Prostate gland (tissue), 2 donors: Measurements from ENCODE around the gene SLC37A1. TPM values are rescaled to one million over a fixed set of nuclear protein-coding genes. Genes with fewer than 3 reads are reported as not detected.

Experiments used
- DNase-seq: peaks from one replicate; pipeline ENCODE4 v3.0.0-alpha.2; 2019; ENCODE audit warnings: low spot score
- H3K27ac ChIP-seq, 2 donors: fragments of 200-600 bp; sonication (generic); 2 replicates each; pipeline ENCODE4 v1.5.1; 2017 to 2019
- H3K27me3 ChIP-seq: fragments of 200-600 bp; sonication (generic); replicated peaks from 2 replicates; pipeline ENCODE4 v1.5.1; 2019; ENCODE audit not compliant: insufficient read depth
- H3K36me3 ChIP-seq, 2 donors: fragments of 200-600 bp; sonication (generic); 1 replicate in 1 of 2; 2 replicates in 1 of 2; pipeline versions ENCODE4 v1.5.1 to v1.8.1; 2017 to 2019
- H3K4me1 ChIP-seq: fragments of 200-600 bp; sonication (generic); replicated peaks from 2 replicates; pipeline ENCODE4 v1.5.1; 2019
- H3K4me3 ChIP-seq, 2 donors: fragments of 200-600 bp; sonication (generic); 2 replicates each; pipeline ENCODE4 v1.5.1; 2017 to 2019
- H3K9me3 ChIP-seq: fragments of 200-600 bp; sonication (generic); 2 replicates; pipeline ENCODE4 v1.5.1; 2017
- POLR2A ChIP-seq: fragments of 450-650 bp; IDR thresholded peaks from one replicate; pipeline ENCODE4 v1.6.1; 2016; ENCODE audit warnings: antibody characterized with exemption, mild to moderate bottlenecking
- POLR2AphosphoS5 ChIP-seq: sonication (generic); formaldehyde crosslinking; IDR thresholded peaks from one replicate; pipeline ENCODE4 v1.6.1; 2017; ENCODE audit warnings: antibody characterized with exemption
- WGBS: methylation state at CpG from one replicate; pipeline ENCODE4 v1.1.5; 2018; 5-methylcytosine and 5-hydroxymethylcytosine counted together
- intact Hi-C: fragments of 100-400 bp; cut with DNase I; formaldehyde crosslinking; loops from one replicate; pipeline ENCODE4 v1.14.2; 2022
- total RNA-seq, 2 donors: library from RNA; depleted of rRNA; stranded (reverse); fragments of >200 nt; gene quantifications; one replicate each; pipeline ENCODE4 v1.1.0, GENCODE V29; 2016
- TF ChIP-seq, protein P1 (sequence below), 4 experiments: fragments of 200-600 bp in 2 of 4; fragments of 450-650 bp in 2 of 4; sonication (generic) in 2 of 4; IDR thresholded peaks; 1 replicate in 3 of 4; 2 replicates in 1 of 4; pipeline ENCODE4 v1.5.1; 2016 to 2019; ENCODE audit warnings: antibody characterized with exemption in 4 of 4, mild to moderate bottlenecking in 2 of 4, moderate library complexity in 2 of 4

SLC37A1 gene
- total RNA-seq, 2 donors from 2014 or later, result 44.2 to 49.6 TPM

- WGBS, result 86% methylated on average over 4 of the region's 4 CpGs
- no peaks in the 10 kb centered on the region for H3K4me1 ChIP-seq
- no peaks in the 10 kb centered on the region for H3K27me3 ChIP-seq
- no peaks in the 10 kb centered on the region for H3K36me3 ChIP-seq
- no peak for DNase-seq
- no peak overlapping the region for H3K27ac ChIP-seq
- H3K4me3 ChIP-seq, result no peak overlapping the region
- no peaks in the 10 kb centered on the region for H3K9me3 ChIP-seq
- intact Hi-C loops, result no loop called here
- TF ChIP-seq POLR2A, result no peak
- TF ChIP-seq POLR2AphosphoS5, result no peak
- TF ChIP-seq, protein P1, sequence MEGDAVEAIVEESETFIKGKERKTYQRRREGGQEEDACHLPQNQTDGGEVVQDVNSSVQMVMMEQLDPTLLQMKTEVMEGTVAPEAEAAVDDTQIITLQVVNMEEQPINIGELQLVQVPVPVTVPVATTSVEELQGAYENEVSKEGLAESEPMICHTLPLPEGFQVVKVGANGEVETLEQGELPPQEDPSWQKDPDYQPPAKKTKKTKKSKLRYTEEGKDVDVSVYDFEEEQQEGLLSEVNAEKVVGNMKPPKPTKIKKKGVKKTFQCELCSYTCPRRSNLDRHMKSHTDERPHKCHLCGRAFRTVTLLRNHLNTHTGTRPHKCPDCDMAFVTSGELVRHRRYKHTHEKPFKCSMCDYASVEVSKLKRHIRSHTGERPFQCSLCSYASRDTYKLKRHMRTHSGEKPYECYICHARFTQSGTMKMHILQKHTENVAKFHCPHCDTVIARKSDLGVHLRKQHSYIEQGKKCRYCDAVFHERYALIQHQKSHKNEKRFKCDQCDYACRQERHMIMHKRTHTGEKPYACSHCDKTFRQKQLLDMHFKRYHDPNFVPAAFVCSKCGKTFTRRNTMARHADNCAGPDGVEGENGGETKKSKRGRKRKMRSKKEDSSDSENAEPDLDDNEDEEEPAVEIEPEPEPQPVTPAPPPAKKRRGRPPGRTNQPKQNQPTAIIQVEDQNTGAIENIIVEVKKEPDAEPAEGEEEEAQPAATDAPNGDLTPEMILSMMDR (IDR thresholded peaks at IDR 0.05), result no peak
Measured at GRCh38 chr21:42599486-42599885, 85.8 kb downstream of the SLC37A1 start.

GRCh38 chr21:42599962-42600361 lies 86.3 kb downstream of the SLC37A1 start:
- WGBS, result 86% methylated on average over 8 of the region's 8 CpGs
- Histone ChIP-seq H3K36me3 (no peaks in the 10 kb centered on the region), H3K4me1 (no peaks in the 10 kb centered on the region), H3K27ac (no peak overlapping the region), H3K9me3 (no peaks in the 10 kb centered on the region), H3K4me3 (no peak overlapping the region), H3K27me3 (no peaks in the 10 kb centered on the region)
- DNase-seq, result no peak
- TF ChIP-seq, protein P1 (IDR thresholded peaks at IDR 0.05), result no peak
- TF ChIP-seq POLR2AphosphoS5, result no peak
- TF ChIP-seq POLR2A, result no peak
- intact Hi-C loops, result no loop called here

DNA sequence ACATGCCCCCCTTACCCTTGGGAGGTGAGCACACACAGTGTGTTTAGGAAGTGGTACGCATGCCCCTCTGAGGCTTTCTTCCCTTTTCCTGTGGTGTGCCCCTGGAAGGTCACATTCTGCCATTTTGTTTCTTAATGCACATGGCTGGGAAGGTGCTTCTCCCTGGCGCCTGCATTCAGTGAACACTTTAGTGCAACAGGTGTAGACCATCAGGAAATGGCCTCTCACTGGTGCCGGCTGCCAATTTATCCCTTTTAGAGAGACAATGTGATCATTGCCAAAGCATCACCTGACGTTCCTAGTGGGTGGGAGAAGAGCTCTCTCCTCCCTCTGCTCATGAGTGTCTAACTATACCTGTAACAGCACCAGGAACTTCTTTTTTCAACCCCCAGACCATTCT lies 88.0 kb downstream of the SLC37A1 start:
- Histone ChIP-seq H3K27ac (no peak overlapping the region), H3K4me3 (no peak overlapping the region), H3K36me3 (no peaks in the 10 kb centered on the region), H3K4me1 (no peaks in the 10 kb centered on the region), H3K27me3 (no peaks in the 10 kb centered on the region), H3K9me3 (no peaks in the 10 kb centered on the region)
- no peak for DNase-seq
- 64% methylated on average over 4 of the region's 4 CpGs for WGBS
- intact Hi-C loops, result no loop called here
- no peak for TF ChIP-seq POLR2AphosphoS5
- TF ChIP-seq, protein P1 (IDR thresholded peaks at IDR 0.05), result no peak
- TF ChIP-seq POLR2A, result no peak

DNA sequence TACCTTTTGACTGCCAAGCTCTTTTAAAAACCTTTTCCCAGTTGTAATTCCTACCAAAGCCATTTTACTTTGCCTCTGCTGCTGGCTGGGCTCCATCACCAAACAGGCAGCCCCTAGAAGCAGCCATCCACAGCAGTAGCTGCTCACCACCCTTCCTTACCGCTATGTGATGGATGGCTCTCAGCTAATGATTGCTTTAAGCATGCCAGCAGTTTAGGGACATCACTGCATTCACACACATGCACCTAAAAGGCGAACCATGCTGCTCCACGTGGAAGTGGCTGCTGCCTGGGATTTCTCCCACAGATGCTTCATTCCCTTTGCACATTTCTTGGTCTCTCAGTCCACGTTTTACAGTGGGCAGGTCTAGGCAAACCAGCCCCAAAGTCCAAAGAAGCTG lies 93.5 kb downstream of the SLC37A1 start:
- TF ChIP-seq POLR2A (no peak), POLR2AphosphoS5 (no peak)
- TF ChIP-seq, protein P1 (IDR thresholded peaks at IDR 0.05), result no peak
- intact Hi-C loops, result no loop called here
- Histone ChIP-seq H3K4me3 (no peak overlapping the region), H3K9me3 (no peaks in the 10 kb centered on the region), H3K36me3 (no peaks in the 10 kb centered on the region), H3K27ac (no peak overlapping the region), H3K4me1 (no peaks in the 10 kb centered on the region), H3K27me3 (no peaks in the 10 kb centered on the region)
- DNase-seq, result no peak
- WGBS, result 60% methylated on average over 4 of the region's 4 CpGs

DNA sequence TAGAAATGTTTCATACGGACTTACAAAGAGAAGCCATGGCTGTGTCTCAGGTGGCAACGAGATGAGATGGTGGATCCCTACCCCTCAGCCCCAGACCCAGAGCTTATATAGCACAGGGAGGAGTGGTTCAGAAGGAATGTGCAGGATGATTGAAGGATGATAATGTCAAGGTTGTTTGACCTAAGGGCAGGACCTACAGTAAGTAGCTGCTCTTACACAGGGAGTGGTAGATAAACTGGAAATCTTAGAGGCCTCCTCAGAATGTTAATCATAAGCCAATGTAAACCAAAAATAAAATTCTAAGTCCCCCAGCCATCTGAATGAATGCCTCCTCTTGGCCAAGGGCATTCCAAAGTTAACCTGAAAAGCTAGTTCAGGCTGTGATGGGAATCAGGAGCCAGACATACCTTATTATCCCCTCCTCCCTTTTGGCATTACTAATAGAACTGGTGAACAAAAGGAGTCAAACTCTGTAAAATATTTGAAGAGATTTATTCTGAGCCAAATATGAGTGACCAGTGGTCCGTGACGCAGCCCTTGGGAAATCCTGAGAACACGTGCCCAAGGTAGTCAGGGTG lies 94.0 kb downstream of the SLC37A1 start:
- TF ChIP-seq, protein P1 (IDR thresholded peaks at IDR 0.05), result no peak
- TF ChIP-seq POLR2AphosphoS5 (no peak), POLR2A (no peak)
- H3K9me3 ChIP-seq, result no peaks in the 10 kb centered on the region
- intact Hi-C loops, result no loop called here
- H3K4me1 ChIP-seq, result no peaks in the 10 kb centered on the region
- 73% methylated on average over 5 of the region's 5 CpGs for WGBS
- no peaks in the 10 kb centered on the region for H3K27me3 ChIP-seq
- no peak for DNase-seq
- no peak overlapping the region for H3K27ac ChIP-seq
- no peak overlapping the region for H3K4me3 ChIP-seq
- H3K36me3 ChIP-seq, result no peaks in the 10 kb centered on the region
